GM19351 (cell line): ENCODE measurements around the gene MAPRE3.

Experiments used
- ATAC-seq: cut with Tn5 transposase; IDR thresholded peaks from one replicate; pipeline ENCODE4 v1.9.1; 2021; ENCODE audit warnings: mild to moderate bottlenecking, moderate library complexity; ENCODE audit not compliant: unreplicated experiment

The MAPRE3 gene

DNA sequence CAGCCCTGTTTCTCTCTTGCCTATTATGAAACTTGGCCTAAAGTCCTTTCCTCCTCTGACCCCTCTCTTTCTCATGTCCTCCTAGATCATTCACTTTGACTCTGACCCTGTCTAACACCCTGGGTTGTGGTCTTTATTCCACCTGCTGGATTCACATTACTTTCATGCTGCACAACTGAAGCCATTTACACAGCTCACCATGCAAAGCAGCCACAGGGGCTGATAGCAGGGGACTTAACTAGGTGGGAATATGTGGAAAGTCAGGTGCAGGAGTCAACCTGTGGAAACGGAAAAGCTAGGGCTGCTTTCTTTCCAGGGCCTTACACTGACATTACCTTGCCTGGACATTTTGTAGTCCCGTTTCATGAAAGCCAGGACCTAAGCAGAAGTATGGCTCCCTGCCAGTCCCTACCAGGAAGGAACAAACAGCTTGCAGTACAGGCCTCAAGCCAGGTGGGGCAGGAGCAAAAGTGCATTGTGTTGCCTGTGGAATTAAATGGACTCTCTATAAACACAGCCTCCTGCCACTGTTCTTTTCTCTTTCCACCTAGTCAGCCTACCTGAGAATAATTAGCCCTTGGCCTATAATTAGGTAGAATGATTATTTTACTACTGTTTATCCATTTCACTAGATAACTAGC, 11.8 kb downstream of the MAPRE3 start:
- ATAC-seq = no peak

DNA sequence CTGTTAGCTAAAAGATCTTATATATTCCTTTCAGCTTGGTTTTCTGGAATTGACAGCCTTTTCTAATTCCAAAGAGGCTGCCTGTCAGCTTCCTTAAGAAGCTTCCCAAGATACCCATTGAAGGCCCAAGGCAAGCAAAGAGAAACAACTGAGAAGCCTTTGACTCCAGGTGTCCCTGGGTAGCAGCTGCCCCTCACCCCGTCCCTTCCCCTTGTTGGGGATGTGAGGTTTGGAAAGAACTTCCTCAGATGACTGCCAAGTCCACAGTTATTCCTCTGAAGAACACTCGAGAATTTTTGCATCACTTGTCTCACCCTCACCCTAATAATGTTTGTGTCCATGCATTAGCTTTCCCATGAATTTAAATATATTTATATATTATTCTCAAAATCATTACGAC, 13.3 kb downstream of the MAPRE3 start:
- ATAC-seq = no peak

DNA sequence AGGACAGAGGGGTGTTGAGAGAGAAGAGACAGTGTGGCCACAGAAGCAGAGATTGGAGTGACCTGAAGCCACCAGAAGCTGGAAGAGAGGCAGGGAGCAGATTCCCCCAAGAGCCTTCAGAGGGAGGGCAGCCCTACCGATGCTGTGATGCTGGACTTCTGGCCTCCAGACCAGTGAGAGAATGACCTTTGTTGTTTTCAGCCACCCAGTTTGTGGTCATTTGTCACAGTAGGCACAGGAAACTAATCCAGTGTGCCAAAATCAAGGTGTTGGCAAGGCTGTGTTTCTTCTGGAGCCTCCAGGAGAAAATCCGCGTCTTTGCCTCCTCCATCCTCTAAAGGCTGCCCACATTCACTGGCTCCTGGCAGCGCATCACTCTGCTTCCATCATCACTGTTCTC, 15.4 kb downstream of the MAPRE3 start:
- ATAC-seq = no peak

- ATAC-seq = no peak
These were observed 16.1 kb downstream of the MAPRE3 start for GRCh38 chr2:26986576-26986975.

- no peak for ATAC-seq
These were observed 17.8 kb downstream of the MAPRE3 start for GRCh38 chr2:26988058-26988860.

DNA sequence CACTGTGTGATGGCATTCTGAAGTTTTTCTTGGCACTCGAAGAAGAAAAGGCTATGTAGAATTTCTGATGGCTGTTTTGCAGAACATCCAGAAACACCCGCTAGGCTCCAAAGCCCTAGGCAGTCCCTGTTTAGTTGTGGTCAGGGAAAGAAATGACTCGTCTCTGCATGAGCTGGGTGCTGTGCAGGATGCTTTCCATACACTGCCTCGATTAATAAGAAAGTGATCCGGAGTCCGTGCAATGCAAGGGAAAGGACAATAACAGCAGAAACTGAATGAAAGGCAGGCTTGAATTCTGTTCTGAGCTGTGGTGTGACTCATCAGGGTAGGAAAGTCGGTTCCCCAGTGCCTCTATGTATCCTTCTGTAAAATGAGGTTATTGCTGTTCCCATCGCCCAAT, 18.7 kb downstream of the MAPRE3 start:
- ATAC-seq = no peak

GRCh38 chr2:26991717-26992116, 21.3 kb downstream of the MAPRE3 start:
- no peak for ATAC-seq

- no peak for ATAC-seq
These were observed 23.3 kb downstream of the MAPRE3 start for GRCh38 chr2:26993768-26994167.

GRCh38 chr2:26994983-26995382, 24.5 kb downstream of the MAPRE3 start:
- no peak for ATAC-seq

- ATAC-seq = no peak
These were observed 27.0 kb downstream of the MAPRE3 start for GRCh38 chr2:26997394-26997793.

GRCh38 chr2:26998323-26998722, 27.9 kb downstream of the MAPRE3 start:
- ATAC-seq = no peak

- no peak for ATAC-seq
These were observed 29.8 kb downstream of the MAPRE3 start for GRCh38 chr2:27000228-27000627.

DNA sequence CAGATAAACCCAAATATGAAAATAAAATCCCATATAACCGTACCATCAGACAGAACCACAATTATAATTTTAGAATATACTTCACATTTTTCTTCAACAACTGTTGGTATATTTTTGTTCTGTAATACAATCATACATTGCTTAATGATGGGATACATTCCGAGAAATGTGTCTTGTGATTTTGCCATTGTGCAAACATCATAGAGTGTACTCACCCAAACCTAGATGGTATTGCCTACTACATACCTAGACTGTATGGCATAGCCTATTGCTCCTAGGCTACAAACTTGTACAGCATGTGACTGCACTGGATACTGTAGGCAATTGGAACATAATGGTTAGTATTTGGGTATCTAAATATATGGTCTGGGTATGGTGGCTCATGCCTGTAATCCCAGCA, 30.6 kb downstream of the MAPRE3 start:
- ATAC-seq = no peak

GRCh38 chr2:27001950-27002349, 31.5 kb downstream of the MAPRE3 start:
- no peak for ATAC-seq

DNA sequence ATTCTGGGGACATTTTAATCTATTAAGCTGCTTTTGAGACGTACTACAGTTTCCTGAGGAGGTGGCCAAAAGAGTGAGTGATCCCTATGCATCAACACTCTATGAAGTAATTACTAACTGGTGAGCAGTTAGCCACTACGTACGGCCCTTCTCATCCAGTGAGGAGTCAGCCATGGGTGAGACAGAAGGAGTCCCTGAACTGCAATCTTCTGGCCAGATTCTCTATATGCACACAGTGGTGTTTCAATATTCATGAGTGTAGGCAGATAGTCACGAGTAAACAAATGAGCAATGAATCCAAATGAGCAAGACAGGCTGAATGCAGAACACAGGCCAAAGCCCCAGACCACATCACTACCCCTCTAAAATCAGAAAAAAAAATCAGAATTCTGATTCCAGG, 32.6 kb downstream of the MAPRE3 start:
- no peak for ATAC-seq

DNA sequence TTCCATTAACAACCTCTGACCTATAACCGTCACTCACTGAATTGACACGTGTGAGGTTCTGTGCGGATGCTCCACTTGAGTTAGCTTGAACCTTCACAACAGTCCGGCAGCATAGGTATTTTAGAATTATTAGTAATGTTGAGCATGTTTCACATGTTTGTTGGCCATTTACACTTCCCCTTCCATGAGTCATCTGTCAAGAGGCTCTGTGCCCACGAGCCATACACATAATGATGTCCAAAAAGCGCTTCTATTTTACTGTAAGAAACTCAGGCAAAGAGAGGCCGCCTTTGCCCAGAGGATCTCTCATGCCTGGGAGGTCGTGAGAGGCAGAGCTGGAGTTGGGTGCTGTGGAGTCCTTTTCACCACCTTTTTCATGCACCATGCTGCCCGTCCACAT, 33.4 kb downstream of the MAPRE3 start:
- ATAC-seq = no peak

DNA sequence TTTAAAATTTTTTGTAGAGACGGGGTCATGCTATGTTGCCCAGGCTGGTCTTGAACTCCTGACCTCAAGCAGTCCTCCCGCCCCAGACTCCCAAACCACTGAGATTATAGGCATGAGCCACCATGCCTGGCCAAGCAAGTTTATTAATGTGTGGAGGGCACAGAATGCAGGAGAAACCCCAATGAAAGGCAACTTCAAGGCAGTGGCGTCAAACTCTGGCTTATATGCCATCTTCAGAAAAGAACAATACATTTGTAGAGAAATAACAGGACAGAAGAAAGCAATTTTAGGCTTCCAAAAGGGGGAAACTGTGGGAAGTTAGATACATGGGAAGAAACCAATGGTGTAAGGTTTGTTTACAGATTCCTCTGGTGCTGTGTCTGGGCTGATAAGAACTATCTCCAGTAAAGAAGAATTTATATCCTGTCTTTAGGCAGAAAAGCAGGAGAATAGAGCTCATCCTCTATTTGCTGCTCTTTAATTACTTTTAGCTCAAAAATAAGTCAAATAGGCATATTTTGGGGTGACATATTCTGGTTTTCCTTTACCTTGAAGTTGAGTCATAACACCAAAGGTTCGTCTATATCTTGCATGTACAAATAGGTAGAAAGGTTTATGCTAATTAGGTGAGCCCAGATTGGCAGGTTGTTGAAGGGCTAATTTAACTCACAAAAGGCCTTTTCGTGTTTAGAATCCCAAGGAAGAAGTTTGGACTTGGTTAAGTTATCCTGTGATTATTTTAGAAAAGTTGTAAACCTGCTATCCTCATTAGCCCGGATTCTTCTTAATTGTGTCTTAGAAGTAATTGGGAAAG, 36.4 kb downstream of the MAPRE3 start:
- no peak for ATAC-seq

DNA sequence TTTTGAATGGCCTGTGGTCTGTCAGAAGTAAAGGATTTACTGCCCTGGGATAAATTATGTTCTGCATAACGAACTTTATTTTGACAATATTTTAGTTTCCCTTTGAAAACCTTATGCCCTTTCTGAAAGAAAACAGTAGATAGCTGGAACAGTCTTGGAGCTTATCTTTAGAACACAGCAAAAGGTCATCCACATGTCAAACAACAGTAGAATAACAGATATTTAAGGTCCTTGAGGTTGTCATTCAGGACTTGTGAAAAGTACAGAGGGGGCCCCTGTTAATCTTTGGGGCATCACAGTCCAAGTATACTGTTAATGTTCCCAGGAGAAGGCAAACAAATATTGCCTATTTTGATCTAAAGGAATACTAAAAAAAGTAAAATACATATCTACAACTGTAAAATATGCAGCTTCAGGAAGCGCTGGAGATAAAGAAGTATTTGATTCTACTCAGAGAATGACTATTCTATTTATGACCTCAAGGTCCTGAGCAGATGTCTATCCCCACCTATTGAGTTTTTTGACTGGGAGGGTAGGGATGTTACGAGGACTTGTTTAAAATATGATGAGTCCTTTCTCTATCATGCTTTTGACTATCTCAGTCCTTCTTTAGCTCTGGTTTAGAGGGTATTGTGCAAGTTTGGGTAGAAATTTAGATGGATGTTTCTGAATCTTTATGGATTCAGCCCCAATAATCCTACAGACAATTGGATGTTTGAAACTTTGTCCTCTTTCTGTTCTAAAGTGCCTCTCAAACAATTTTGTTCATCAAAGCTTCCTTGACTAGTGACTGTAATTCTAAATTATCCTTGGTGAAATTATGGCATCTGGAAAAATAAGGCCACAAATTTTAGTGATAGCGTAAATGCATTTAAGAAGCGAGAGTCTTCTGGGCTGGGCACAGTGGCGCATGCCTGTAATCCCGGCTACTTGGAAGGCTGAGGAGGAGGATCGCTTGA, 37.3 kb downstream of the MAPRE3 start:
- ATAC-seq = no peak

- no peak for ATAC-seq
These were observed 38.2 kb downstream of the MAPRE3 start for GRCh38 chr2:27008678-27009077.

DNA sequence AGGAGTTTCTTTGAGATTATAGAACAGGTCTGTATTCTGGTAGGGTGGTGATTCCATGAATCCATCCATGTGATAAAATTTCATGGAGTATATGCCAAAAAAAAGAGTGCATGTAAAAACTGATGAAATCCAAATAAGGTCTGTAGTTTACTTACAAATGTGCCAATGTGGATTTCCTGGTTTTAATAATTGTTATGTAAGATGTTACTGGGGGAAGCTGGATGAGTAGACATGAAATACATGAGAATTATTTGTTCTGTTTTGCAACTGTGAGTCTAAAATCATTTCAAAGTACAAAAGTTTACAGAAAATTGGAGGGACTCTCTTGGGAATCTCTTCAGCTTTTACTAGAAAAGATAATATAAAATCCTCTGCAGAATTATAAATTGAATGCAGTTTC, 38.6 kb downstream of the MAPRE3 start:
- ATAC-seq = no peak

GRCh38 chr2:27009716-27010115, 39.3 kb downstream of the MAPRE3 start:
- ATAC-seq = no peak
